HG02938 (cell line): ENCODE measurements around the gene C1orf159.
"Not testable (repeated sequence)": the region's sequence is repeated elsewhere in the genome, so short reads cannot be mapped to it uniquely, and the experiment has no call there.

ENCODE experiments used
- ATAC-seq: cut with Tn5 transposase; IDR thresholded peaks from one replicate; pipeline ENCODE4 v1.9.1; 2021; ENCODE audit warnings: mild to moderate bottlenecking, moderate library complexity; ENCODE audit not compliant: unreplicated experiment

Gene C1orf159

GRCh38 chr1:1150100-1150499 lies 34.2 kb upstream of the C1orf159 start:
- no peak for ATAC-seq

DNA sequence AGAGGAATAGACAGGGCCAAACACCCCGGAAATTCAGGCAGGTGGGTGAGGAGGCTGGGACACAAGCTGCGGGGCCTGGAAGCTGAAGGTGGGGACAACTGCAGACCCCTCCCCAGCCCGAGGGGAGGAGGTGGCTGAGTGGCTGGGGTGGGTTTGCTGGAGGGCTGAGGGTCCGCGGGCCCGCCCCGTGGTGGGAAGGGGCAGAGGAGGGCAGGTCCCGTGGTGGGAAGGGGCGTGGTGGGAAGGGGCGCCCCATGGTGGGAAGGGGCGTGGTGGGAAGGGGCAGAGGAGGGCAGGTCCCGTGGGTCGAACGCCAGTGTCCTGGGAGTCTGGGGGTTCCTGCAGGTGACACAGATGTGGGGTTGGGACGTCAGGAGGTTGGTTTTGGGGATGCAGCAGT lies 33.5 kb upstream of the C1orf159 start:
- ATAC-seq = no peak

DNA sequence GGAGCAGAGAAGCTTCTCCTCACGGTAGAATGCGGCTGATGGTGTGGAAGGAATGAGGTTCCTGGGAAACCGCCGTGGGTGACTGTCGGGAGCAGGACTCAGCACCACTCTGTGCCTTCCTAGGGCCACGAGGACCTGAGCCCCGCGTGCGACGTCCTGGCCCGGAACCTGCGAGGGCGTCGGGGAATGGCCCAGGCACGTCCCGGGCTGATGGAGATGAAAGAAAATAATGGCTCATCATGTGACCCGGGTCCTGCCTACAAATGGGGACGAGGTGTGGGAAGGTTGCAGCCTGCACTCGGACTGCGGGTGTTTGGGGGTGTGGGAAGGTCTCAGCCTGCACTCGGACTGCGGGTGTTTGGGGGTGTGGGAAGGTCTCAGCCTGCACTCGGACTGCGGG lies 32.7 kb upstream of the C1orf159 start:
- ATAC-seq = no peak

GRCh38 chr1:1148061-1148460 lies 32.2 kb upstream of the C1orf159 start:
- ATAC-seq = no peak

DNA sequence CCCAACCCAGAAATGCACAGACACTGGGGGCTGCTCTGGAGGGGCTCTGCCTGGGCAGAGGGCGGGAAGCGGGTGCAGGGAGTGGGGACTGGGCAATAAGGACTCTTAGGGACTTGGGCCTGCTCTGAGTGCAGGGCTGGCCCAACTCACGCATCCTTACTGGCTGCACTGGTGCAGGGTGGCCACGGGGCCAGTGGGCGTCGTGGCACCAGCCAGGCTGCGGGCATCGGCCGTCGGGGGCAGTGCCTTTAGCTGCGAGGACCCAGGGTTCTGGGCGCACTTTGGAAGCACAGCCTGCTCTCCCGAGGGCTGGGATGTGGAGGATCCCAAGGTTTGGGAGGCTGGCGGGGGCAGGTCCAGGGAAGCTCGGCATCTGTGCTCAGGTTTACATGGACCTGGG lies 30.7 kb upstream of the C1orf159 start:
- ATAC-seq = no peak

- no peak for ATAC-seq
These were observed 30.1 kb upstream of the C1orf159 start for GRCh38 chr1:1146026-1146425.

DNA sequence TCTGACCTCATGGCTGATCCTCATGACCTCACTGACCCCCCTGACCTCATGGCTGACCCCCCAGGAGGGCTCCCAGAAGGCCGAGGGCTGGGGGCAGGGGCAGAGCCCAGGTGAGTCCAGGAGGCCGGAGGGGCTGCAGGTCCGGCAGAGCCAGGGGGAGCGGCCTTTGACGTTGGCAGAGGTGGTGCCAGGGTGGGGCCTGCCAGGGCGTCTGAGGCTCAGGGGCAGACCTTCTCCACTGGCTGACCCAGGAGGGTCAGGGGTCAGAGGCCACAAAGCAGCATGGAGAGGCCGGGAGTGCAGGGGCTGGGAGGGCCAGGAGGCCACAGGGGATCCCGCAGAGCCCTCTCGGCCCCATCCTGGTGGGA lies 29.6 kb upstream of the C1orf159 start:
- no peak for ATAC-seq

- ATAC-seq = no peak
These were observed 29.1 kb upstream of the C1orf159 start for GRCh38 chr1:1144843-1145546.

- ATAC-seq = no peak
These were observed 28.4 kb upstream of the C1orf159 start for GRCh38 chr1:1144122-1144842.

- ATAC-seq = no peak
These were observed 27.7 kb upstream of the C1orf159 start for GRCh38 chr1:1143636-1144035.

- ATAC-seq = no peak
These were observed 27.0 kb upstream of the C1orf159 start for GRCh38 chr1:1142844-1143243.

DNA sequence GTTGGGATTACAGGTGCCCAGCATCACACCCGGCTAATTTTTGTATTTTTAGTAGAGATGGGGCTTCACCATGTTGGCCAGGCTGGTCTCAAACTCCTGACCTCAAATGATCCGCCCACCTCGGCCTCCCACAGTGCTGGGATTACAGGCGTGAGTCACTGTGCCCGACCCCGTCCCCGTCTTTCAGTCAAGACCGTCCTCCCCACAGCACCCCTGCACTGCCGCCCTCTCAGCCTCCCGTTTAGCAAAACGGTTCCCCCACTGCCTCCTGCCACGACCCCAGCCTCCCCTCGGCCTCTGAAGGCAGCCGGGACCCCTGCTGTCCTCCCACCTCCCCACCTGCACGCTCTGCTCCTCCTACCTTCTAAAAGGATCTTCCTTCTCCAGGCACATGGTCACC lies 26.5 kb upstream of the C1orf159 start:
- not testable (repeated sequence) for ATAC-seq

GRCh38 chr1:1141911-1142250 lies 26.0 kb upstream of the C1orf159 start:
- no peak for ATAC-seq

DNA sequence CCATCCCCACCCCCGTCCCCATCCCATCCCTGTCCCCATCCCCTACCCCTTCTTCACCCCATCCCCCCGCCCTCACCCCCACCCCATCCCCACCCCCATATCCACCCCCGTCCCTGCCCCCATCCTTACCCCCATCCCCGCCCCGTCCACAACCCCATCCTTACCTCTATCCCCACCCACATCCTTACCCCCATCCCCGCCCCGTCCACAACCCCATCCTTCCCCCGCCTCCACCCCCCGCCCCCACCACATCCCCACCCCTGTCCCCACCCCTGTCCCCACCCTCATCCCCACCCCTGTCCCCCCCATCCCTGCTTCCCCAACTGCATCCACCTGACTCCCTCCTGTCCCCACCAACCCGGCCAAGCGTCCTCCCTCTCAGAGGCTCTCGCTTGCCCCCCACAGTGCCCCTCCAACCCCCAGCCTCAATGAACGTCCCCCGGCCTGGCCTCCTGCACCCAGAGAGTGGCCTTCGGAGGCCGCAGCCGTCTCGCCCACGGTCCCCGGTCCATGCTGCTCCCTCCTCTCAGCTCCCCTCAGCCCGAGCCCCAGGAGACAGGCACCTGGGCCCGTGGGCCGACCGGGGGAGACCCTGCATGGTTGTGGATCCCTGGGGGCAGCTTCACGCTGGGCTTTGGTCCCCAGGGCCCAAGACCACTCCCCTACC lies 25.5 kb upstream of the C1orf159 start:
- no peak for ATAC-seq

GRCh38 chr1:1140673-1141072 lies 24.8 kb upstream of the C1orf159 start:
- ATAC-seq = no peak

- no peak for ATAC-seq
These were observed 21.6 kb upstream of the C1orf159 start for GRCh38 chr1:1137256-1138045.

- no peak for ATAC-seq
These were observed 20.8 kb upstream of the C1orf159 start for GRCh38 chr1:1136547-1137230.

- ATAC-seq = no peak
These were observed 19.6 kb upstream of the C1orf159 start for GRCh38 chr1:1135339-1136136.

- ATAC-seq = no peak
These were observed 18.5 kb upstream of the C1orf159 start for GRCh38 chr1:1134300-1134970.
